GM18951 (cell line): ENCODE results near the gene SPATS2.

Experiments
- POLR2A ChIP-seq: IDR thresholded peaks from 4 replicates; pipeline ENCODE4 v1.6.1; 2011; ENCODE audit warnings: mild to moderate bottlenecking; ENCODE audit not compliant: insufficient read length, insufficient read depth; ENCODE audit errors: extremely low read depth
- in situ Hi-C: fragments of 300-500 bp; cut with MboI; formaldehyde crosslinking; loops from one replicate; pipeline ENCODE4 v1.12.0; 2022; ENCODE audit warnings: low sequenced_read_pairs, mixed read lengths, inconsistent platforms; ENCODE audit not compliant: unreplicated experiment

SPATS2 gene

GRCh38 chr12:49340095-49340870 lies 27.0 kb upstream of the SPATS2 start:
- no peak for TF ChIP-seq POLR2A
- in situ Hi-C loops, result loop anchor here (5.0 kb wide), 1 partner anchor 53 kb away; no protein-coding TSS in a partner anchor

- in situ Hi-C loops, result loop anchor here (5.0 kb wide), 1 partner anchor 54 kb away; no protein-coding TSS in a partner anchor
- TF ChIP-seq POLR2A, result no peak
Measured at GRCh38 chr12:49340971-49341776, 26.1 kb upstream of the SPATS2 start.

DNA sequence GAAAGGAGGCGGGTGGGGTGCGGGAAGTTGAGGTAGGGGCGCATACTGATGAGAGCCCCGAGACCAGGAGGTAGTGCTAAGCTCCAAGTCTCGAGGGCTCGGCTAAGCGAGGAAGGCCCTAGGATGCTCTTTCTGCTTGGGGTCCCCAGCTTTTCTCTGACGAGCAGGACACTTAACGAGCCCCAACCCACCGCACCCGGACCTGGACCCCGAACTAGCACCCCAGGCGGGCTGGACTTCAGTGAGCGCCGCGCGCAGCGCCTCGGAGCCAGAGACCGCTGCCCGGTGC lies 25.5 kb upstream of the SPATS2 start:
- TF ChIP-seq POLR2A, result no peak
- in situ Hi-C loops, result loop anchor here (5.0 kb wide), 1 partner anchor 54 kb away; no protein-coding TSS in a partner anchor

DNA sequence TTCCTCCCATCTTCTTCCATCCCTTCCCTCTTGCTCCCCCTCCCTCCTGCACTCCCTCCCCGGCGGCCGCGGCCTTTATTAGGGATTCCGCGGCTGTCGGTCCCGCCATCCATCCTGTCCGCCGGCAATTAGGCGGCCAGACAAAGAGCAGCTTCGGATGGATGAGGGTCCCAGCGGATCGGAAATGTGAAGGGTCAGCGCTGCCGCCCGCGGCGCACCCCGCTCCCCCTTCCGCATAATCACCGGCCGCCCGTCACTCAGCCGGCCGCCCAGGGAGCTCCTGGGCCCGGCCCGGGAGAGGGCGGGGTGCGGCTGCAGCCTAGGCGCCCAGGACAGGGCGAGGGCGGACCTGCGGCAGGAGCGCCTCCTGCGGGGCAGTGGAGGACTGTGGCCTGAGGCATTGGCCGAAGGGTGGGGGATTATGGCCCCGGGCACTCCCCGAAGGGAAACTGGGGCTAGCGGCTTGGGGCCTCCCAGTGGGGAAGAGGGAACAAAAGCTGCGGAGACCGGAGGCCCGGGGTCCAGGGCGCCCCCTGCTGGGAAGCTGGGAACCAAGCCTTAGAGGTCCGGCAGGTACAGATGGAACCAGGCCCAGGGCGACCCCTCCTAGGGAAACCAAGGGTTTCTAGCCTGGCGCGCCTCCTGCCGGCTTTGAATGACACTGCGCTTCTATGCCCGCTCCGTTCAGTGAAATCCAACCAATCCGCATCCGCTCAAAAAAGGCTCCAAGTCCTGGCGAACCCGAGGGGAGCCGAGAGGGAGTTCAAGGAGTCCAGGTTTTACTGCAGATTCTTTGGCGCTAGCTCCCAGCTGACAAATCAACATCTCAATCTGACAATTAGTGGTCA lies 25.0 kb upstream of the SPATS2 start:
- in situ Hi-C loops, result loop anchor here (5.0 kb wide), 1 partner anchor 55 kb away; no protein-coding TSS in a partner anchor
- TF ChIP-seq POLR2A, result no peak

GRCh38 chr12:49342914-49343731 lies 24.1 kb upstream of the SPATS2 start:
- TF ChIP-seq POLR2A, result no peak
- in situ Hi-C loops, result loop anchor here (5.0 kb wide), 1 partner anchor 56 kb away; no protein-coding TSS in a partner anchor

DNA sequence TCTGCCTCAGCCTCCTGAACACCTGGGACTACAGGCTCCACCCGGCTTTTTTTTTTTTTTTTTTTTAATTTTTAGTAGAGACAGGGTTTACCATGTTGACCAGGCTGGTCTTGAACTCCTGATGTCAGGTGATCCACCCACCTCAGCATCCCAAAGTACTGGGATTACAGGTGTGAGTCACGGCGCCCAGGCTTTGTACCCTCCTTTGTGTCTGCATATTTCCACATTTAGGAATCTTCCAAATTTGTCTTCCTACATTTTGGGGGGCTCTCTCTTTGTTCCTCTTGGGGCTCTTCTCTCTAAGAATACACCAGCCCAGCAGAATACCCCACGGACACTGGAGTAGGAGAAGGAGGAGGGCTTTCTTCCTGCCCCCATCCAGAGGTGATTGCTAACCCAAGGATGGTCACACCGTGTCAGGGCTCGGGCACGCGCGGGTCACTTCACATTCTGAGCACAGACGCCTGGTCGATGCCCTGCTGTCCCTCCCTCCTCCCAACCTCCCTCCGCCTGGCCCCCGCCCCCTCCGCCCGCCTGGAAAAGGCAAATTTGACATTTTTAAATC lies 22.7 kb upstream of the SPATS2 start:
- in situ Hi-C loops, result loop anchor here (5.0 kb wide), 1 partner anchor 57 kb away; no protein-coding TSS in a partner anchor
- no peak for TF ChIP-seq POLR2A

GRCh38 chr12:49345051-49345824 lies 22.0 kb upstream of the SPATS2 start:
- in situ Hi-C loops, result no loop called here
- no peak for TF ChIP-seq POLR2A

GRCh38 chr12:49345825-49346658 lies 21.2 kb upstream of the SPATS2 start:
- TF ChIP-seq POLR2A, result no peak
- in situ Hi-C loops, result no loop called here

GRCh38 chr12:49346659-49347310 lies 20.5 kb upstream of the SPATS2 start, which contains the start of gene DNAJC22:
Gene DNAJC22 (plus strand): TSS chr12:49346888. CDS start chr12:49348873, 1,985 bp downstream.
- no peak for TF ChIP-seq POLR2A
- in situ Hi-C loops, result no loop called here
